Glomerular visceral epithelial cell (primary cell): ENCODE results near the gene MC3R.

ENCODE experiments used
- DNase-seq: peaks from one replicate; pipeline ENCODE4 v3.0.0-alpha.2; 2016; ENCODE audit errors: extremely low spot score

Gene MC3R

GRCh38 chr20:56249956-56250355, 1.4 kb downstream of the MC3R start:
- no peak for DNase-seq

GRCh38 chr20:56257604-56258003, 9.1 kb downstream of the MC3R start:
- DNase-seq = no peak

- DNase-seq = no peak
Observed at GRCh38 chr20:56259948-56260347, 11.4 kb downstream of the MC3R start.

- no peak for DNase-seq
Observed at GRCh38 chr20:56268536-56268935, 20.0 kb downstream of the MC3R start.

- no peak for DNase-seq
Observed at GRCh38 chr20:56271974-56272373, 23.4 kb downstream of the MC3R start.

- no peak for DNase-seq
Observed at GRCh38 chr20:56273491-56273890, 25.0 kb downstream of the MC3R start.

- no peak for DNase-seq
Observed at GRCh38 chr20:56274156-56274555, 25.6 kb downstream of the MC3R start.

- no peak for DNase-seq
Observed at GRCh38 chr20:56278196-56278595, 29.7 kb downstream of the MC3R start.

- DNase-seq = no peak
Observed at GRCh38 chr20:56285496-56285895, 37.0 kb downstream of the MC3R start.

GRCh38 chr20:56289652-56290051, 41.1 kb downstream of the MC3R start:
- DNase-seq = no peak

- DNase-seq = no peak
Observed at GRCh38 chr20:56299362-56299761, 50.8 kb downstream of the MC3R start.
